K562 (cell line): ENCODE data around the gene KISS1R. TPM values are rescaled to one million over a fixed set of nuclear protein-coding genes. Genes with fewer than 3 reads are reported as not detected.

Source experiments
- BMI1 ChIP-seq: fragments of 150-350 bp; IDR thresholded peaks from 2 replicates; pipeline ENCODE4 v1.6.1; 2014; ENCODE audit warnings: low read length
- EP300 ChIP-seq: IDR thresholded peaks from 2 replicates; pipeline ENCODE4 v1.6.1; 2012; ENCODE audit warnings: low read length, improper control_type of control experiment
- HDAC2 ChIP-seq: fragments of 450-650 bp; IDR thresholded peaks from 2 replicates; pipeline ENCODE4 v1.6.1; 2016; ENCODE audit warnings: mild to moderate bottlenecking
- NEUROD1 ChIP-seq: fragments of 150-350 bp; IDR thresholded peaks from 2 replicates; pipeline ENCODE4 v1.6.1; 2014; ENCODE audit warnings: borderline replicate concordance, low read length, low read depth; ENCODE audit not compliant: partially characterized antibody
- NUFIP1 ChIP-seq: fragments of 450-650 bp; IDR thresholded peaks from 2 replicates; pipeline ENCODE4 v1.6.1; 2018; ENCODE audit not compliant: partially characterized antibody
- POU5F1 ChIP-seq: fragments of 150-350 bp; IDR thresholded peaks from 2 replicates; pipeline ENCODE4 v1.6.1; 2014; ENCODE audit warnings: borderline replicate concordance, low read length, low read depth, mild to moderate bottlenecking; ENCODE audit not compliant: partially characterized antibody
- SOX6 ChIP-seq: fragments of 450-650 bp; IDR thresholded peaks from 2 replicates; pipeline ENCODE4 v1.6.1; 2014; ENCODE audit warnings: mild to moderate bottlenecking
- polyA plus RNA-seq, 8 experiments: library from polyadenylated mRNA; depleted of rRNA in 4 of 8; stranded (reverse) in 5 of 8; unstranded in 3 of 8; fragments of >200 nt; fragmentation: Nextera tagmentation in 2 of 8; fragmentation: Illumina TruSeq in 1 of 8; extraction: Ambion mirVana in 2 of 8; extraction: Trizol in 1 of 8; gene quantifications; 2 replicates each; pipeline versions ENCODE4 v1.2.1 to v1.2.3, GENCODE V29; 2011 to 2014; ENCODE audit warnings: inconsistent platforms in 1 of 8, missing spikeins in 1 of 8
- total RNA-seq, 7 experiments: library from RNA; depleted of rRNA in 6 of 7; stranded (reverse); fragments of >200 nt in 6 of 7; fragmentation: Illumina TruSeq in 2 of 7; extraction: Trizol in 2 of 7; gene quantifications; 2 replicates each; pipeline versions ENCODE4 v1.2.1 to v1.2.3, GENCODE V29; 2011 to 2021; ENCODE audit warnings: low replicate concordance in 1 of 7
- TF ChIP-seq, protein P1 (sequence below), 2 experiments: fragments of 450-650 bp; conservative IDR thresholded peaks; 2 replicates each; pipeline ENCODE4 v1.6.1; 2017; ENCODE audit warnings: mild to moderate bottlenecking in 2 of 2, moderate library complexity in 2 of 2

KISS1R gene
- total and polyA plus RNA-seq, 9 of the 15 experiments (the other 6 are each of a cell fraction or from before 2014, with no cell fraction given): 0.37 to 39.4 (median 2.0) TPM

DNA sequence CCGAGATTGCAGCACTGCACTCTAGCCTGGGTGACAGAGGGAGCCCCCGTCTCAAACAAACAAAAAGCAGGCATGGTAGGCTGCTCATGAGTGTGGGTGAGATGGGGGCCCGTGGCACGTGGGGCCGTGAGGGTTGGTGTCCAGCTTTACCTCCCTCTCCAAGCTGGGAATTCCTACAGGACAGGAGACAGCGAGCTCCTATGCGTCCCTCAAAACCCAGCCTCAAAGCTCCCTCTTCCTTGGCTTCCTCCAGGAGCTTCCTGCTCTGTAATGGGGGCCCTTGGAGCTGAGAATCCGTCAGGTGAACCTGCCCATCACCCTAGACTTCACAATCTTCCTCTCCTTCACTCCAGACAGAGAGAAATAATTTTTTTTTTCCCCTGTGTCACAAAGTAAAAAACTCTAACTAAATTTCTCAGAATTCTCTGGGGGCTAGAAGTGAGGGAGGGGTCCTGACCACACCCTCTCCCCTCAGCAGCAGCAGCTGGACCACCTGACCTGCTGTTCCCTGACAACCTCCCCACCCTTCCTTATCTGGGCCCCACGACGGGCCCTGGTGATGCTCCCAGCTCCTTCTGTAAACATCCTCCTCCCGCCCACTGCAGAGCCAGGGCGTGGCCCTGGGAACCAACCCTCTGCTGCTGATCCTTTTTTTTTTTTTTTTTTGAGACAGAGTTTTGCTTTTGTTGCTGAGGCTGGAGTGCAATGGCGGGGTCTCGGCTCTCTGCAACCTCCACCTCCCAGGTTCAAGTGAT lies 44.9 kb downstream of the KISS1R start (continued):
- TF ChIP-seq EP300 (peak; percentile 76; the same call in 1 of the 2 replicates), SOX6 (peak; percentile 43; the same call in 1 of the 2 replicates), BMI1 (no peak), NEUROD1 (no peak), POU5F1 (no peak), HDAC2 (peak; percentile 93), NUFIP1 (no peak)
- TF ChIP-seq, protein P1, sequence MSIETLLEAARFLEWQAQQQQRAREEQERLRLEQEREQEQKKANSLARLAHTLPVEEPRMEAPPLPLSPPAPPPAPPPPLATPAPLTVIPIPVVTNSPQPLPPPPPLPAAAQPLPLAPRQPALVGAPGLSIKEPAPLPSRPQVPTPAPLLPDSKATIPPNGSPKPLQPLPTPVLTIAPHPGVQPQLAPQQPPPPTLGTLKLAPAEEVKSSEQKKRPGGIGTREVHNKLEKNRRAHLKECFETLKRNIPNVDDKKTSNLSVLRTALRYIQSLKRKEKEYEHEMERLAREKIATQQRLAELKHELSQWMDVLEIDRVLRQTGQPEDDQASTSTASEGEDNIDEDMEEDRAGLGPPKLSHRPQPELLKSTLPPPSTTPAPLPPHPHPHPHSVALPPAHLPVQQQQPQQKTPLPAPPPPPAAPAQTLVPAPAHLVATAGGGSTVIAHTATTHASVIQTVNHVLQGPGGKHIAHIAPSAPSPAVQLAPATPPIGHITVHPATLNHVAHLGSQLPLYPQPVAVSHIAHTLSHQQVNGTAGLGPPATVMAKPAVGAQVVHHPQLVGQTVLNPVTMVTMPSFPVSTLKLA (conservative IDR thresholded peaks at IDR 0.05): peak; percentile 67 to 78
